ENCODE results near the gene MYO9A.

The MYO9A gene

DNA sequence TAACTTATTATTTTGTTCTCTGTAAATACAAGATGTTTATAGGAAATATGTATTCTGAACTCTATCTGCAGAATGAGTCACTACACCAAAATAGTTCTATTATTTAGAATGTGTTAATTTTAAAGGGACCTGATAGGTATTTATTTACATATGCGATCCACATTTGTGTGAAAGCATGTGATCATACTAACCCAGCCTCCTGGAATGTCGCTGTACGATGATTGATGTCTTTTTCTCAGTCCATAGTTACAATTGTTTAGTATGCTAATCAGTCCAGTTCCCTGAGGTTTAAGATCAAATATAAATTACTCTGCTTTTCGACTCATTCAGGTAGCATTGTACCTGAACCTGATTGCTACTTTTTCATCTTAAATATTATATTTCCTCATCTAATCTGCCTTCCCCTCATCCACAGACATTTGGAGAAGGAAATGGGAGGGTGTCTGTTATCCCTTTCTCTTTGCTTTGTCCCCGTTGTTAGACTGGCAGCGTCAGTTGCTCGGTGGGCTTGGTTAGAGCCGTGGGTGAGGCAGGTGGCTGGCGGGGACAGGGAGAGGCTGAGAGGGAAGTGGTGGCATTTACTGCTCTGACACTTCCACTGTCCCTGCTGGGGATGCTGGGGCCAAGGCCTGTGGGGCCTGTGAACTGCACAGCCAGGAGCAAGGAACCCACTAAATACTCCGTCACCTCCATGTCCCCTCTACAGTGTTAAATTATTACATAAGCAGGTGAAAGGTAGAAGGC, 335.4 kb downstream of the MYO9A start:
- DNase-seq (ENCODE audit: low read depth in 2 of 2) = no peak

DNA sequence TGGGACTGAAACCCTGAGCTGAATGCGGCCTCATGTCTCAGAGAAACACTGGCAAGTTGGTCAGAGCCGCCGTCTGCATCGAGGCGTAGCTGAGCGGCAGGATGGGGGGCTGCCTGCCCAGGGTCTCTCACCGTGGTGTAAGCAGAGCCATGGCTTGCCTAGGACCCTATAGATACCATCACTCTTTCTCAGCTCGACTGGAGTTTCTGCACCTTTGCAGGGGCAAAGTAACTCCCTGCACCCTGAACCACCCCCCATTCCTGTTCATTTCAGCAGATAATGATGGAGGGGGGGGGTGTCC, 336.0 kb downstream of the MYO9A start:
- DNase-seq (ENCODE audit: low read depth in 2 of 2) = no peak

GRCh38 chr15:71781179-71781964, 336.6 kb downstream of the MYO9A start:
- no peak for DNase-seq (ENCODE audit: low read depth in 2 of 2)

DNA sequence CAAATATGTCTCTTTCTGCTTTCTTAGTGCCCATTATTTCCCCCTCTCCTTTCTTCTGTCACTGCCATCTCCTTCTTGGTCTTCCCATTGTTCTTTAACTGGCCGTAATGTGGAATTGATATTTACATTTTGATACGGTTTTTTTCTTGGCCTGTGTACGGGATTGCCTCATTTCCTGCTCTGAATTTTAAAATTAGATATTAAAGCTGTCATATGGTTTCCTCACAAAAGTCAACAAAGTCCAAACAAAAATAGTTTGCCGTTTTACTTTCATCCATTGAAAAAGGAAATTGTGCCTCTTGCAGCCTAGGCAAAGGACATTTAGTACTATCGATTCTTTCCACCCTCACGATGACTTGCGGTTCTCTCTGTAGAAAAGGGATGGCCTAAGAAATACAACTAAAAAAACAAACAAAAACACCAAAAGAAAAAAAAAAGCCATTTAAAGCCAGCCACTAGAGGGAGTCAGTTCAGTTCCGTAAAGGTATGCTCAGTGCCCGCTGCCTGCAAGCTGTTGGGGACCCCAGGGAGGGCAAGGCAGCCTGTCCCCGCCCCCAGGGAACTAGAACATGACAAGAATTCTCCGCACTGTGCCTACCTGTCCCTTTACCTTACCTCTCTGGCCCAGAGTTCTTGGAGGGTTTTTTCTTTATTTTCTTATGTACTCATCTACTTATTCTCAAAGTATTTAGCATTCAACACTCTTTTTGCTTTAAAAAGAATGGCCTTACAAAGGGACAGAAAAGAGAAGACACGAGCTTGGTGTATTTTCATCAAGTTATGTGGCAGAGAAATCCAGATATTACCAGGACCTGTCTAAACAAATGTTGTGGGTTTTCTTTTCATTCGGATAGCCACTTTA, 337.6 kb downstream of the MYO9A start:
- DNase-seq (ENCODE audit: low read depth in 2 of 2) = peak in 1 of 2 donors; percentile 14

DNA sequence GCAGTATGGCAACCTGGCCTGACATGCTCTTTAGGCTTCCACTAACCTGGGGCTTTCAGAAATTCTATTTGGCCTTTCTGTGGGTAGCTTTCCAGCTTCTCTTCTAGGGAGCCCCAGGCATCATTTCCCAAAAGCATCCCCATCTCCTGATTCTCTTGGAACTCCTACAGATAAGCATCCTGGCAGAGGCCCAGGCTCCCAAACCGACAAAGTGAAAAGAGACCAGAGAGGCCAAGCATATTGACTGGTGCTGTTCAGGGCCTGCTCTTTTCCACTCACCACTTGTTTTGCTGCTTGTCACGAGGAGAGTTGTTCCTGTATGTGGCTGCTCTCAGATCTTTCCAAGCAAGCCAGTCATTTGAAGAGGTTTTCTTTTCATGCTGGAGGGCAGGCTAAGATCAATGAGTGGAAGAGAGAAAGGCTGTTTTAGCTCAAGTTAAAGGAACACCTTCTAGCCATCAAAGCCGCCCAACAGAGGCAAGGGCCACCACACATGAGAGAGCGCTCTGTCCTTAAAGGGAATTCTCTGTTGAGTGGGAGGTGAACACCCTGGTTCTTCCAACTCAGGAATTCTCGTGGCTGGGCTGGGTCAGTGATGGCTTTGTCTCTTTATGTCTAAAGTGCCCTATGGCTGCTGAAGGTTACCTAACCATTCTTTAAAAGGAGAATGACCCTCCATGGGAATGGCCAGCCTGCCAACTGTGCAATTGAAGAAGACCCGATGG, 338.7 kb downstream of the MYO9A start:
- no peak for DNase-seq (ENCODE audit: low read depth in 2 of 2)

DNA sequence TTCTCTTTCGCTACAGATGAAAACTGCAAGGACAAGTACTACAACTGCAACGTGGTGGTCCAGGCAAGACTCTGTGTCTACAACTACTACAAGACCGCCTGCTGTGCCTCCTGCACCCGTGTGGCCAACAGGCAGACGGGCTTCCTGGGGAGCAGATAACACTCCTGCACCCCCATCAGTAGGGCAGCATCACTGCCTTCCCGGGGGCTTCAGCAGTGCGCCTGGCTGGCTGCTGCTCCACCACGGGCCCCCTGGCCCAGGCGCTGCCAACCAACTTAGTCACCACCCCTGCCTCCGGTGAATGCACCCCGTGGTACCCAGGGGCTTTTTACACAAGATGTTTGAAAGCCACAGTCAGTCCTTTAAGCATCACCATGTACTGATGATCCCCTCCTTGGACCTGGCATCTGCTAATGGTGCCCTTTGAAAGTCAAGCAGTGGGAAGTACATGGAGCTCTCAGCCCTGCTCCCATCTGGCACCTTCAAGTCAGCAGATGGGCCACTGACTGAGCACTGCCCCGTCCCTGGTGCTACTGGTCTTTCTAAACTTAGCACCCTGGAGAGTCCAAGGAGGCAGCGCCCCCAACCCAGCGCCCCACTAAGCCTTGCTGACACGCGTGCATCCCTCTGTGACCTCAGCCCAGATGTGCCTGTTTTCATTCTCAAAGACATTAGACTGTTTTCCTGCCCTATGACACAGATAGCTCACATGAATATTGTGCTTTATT, 340.6 kb downstream of the MYO9A start:
- no peak for DNase-seq (ENCODE audit: low read depth in 2 of 2)

DNA sequence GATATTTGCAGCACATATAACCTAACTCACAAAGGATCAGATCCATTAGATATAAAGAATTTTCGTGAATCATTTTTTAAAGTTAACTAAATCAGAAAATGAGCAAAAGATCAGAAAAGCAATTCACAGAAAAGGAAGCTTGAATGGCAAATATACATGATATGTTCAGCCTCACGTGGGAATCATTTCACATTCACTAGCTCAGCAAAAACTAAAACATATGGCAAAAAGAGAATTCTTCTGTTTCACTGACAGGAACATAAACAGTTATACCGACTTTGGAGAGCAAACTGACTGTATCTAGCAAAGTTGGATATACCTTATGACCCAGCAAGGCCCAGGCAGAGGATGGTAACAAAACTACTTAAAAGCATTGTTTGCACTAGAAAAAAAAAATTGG, 341.6 kb downstream of the MYO9A start:
- DNase-seq (ENCODE audit: low read depth in 2 of 2) = no peak

- no peak for DNase-seq (ENCODE audit: low read depth in 2 of 2)
Observed at GRCh38 chr15:71775856-71776255, 342.1 kb downstream of the MYO9A start.

- DNase-seq (ENCODE audit: low read depth in 2 of 2) = no peak
Observed at GRCh38 chr15:71773206-71773859, 344.6 kb downstream of the MYO9A start.
